ENCODE measurements around the gene PSMA6. TPM values are rescaled to one million over a fixed set of nuclear protein-coding genes. Genes with fewer than 3 reads are reported as not detected.

PSMA6 gene
- total and polyA plus RNA-seq, 2 of the 13 experiments (the other 11 are each of a cell fraction or from before 2014, with no cell fraction given), result 525 to 1,109 TPM

DNA sequence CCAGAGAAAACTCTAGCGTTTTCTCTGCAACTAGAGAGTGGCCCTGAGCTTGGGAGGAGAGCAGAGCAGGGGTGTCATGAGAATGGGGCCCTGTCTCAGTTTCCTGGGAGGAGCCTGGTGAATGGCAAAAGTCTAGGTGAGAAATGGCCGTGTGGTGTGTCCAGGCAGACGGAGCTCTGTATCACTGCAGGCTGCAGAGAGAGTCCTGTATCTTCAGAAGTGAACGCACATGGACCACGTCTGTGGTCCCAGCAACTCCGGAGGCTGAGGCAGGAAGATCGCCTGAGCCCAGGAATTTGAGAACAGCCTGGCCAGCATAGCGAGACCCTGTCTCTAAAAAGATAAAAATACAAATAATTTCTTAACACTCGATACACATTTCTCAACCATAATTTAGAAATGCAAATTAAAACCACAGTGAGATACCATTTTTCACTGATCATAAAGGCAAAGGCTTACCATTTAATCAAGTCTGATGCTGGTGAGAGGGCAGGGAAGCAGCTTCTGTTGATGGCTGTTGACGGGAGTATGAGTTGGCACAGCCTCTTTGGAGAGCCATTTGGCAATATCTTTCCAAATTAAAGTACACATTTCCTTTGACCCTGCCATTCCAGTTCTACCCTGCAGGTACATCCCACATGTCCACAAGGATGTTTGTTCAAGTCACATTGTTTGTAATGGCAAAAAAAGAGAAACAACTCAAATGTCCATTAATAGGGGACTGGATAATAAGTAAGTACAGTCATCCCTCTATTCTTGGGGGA lies 61.4 kb downstream of the PSMA6 start (continued):
- TF ChIP-seq PITX1 (CRISPR knock-in tag; IDR thresholded peaks at IDR 0.05) (no peak), CREB1 (IDR thresholded peaks at IDR 0.05) (no peak), CREB1 (CRISPR knock-in tag; IDR thresholded peaks at IDR 0.05) (no peak), ZNF879 (CRISPR knock-in tag; IDR thresholded peaks at IDR 0.05) (no peak), SOX6 (IDR thresholded peaks at IDR 0.05) (no peak), SOX6 (CRISPR knock-in tag; IDR thresholded peaks at IDR 0.05) (peak; percentile 68), ZNF274 (CRISPR knock-in tag; IDR thresholded peaks at IDR 0.05) (no peak), ZNF530 (CRISPR knock-in tag; IDR thresholded peaks at IDR 0.05; ENCODE audit: low read depth) (no peak), FOXA3 (CRISPR knock-in tag; IDR thresholded peaks at IDR 0.05) (peak; percentile 84), ARNTL (CRISPR knock-in tag; IDR thresholded peaks at IDR 0.05) (0 out of 2 replicates have a peak, but pooled peaks have one; percentile 31), THYN1 (CRISPR knock-in tag; IDR thresholded peaks at IDR 0.05; ENCODE audit: borderline replicate concordance, low read depth) (0 out of 2 replicates have a peak, but pooled peaks have one; percentile 67), MAFF (IDR thresholded peaks at IDR 0.05; ENCODE audit: low read depth, low read length) (no peak), ZNF850 (CRISPR knock-in tag; conservative IDR thresholded peaks at IDR 0.05) (no peak), TRAFD1 (CRISPR knock-in tag; IDR thresholded peaks at IDR 0.05; ENCODE audit: borderline replicate concordance) (no peak), ASH2L (IDR thresholded peaks at IDR 0.05; ENCODE audit: insufficient read length, low read depth, low read length) (no peak), NCOA1 (CRISPR knock-in tag; IDR thresholded peaks at IDR 0.05) (peak; percentile 56; the same call in 1 of the 2 replicates), ZKSCAN1 (IDR thresholded peaks at IDR 0.05; ENCODE audit: low read length) (no peak), MXD3 (CRISPR knock-in tag; IDR thresholded peaks at IDR 0.05) (no peak), ZNF563 (CRISPR knock-in tag; IDR thresholded peaks at IDR 0.05) (no peak), CCDC6 (CRISPR knock-in tag; IDR thresholded peaks at IDR 0.05) (no peak), TEAD3 (CRISPR knock-in tag; optimal IDR thresholded peaks at IDR 0.05; ENCODE audit: borderline replicate concordance) (peak; percentile 83)
- TF ChIP-seq, protein P1, sequence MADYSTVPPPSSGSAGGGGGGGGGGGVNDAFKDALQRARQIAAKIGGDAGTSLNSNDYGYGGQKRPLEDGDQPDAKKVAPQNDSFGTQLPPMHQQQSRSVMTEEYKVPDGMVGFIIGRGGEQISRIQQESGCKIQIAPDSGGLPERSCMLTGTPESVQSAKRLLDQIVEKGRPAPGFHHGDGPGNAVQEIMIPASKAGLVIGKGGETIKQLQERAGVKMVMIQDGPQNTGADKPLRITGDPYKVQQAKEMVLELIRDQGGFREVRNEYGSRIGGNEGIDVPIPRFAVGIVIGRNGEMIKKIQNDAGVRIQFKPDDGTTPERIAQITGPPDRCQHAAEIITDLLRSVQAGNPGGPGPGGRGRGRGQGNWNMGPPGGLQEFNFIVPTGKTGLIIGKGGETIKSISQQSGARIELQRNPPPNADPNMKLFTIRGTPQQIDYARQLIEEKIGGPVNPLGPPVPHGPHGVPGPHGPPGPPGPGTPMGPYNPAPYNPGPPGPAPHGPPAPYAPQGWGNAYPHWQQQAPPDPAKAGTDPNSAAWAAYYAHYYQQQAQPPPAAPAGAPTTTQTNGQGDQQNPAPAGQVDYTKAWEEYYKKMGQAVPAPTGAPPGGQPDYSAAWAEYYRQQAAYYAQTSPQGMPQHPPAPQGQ (CRISPR knock-in tag; IDR thresholded peaks at IDR 0.05; ENCODE audit: borderline replicate concordance), result 0 out of 2 replicates have a peak, but pooled peaks have one; percentile 31
- TF ChIP-seq, protein P2, sequence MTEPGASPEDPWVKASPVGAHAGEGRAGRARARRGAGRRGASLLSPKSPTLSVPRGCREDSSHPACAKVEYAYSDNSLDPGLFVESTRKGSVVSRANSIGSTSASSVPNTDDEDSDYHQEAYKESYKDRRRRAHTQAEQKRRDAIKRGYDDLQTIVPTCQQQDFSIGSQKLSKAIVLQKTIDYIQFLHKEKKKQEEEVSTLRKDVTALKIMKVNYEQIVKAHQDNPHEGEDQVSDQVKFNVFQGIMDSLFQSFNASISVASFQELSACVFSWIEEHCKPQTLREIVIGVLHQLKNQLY (CRISPR knock-in tag; IDR thresholded peaks at IDR 0.05), result peak; percentile 68
- TF ChIP-seq, protein P3, sequence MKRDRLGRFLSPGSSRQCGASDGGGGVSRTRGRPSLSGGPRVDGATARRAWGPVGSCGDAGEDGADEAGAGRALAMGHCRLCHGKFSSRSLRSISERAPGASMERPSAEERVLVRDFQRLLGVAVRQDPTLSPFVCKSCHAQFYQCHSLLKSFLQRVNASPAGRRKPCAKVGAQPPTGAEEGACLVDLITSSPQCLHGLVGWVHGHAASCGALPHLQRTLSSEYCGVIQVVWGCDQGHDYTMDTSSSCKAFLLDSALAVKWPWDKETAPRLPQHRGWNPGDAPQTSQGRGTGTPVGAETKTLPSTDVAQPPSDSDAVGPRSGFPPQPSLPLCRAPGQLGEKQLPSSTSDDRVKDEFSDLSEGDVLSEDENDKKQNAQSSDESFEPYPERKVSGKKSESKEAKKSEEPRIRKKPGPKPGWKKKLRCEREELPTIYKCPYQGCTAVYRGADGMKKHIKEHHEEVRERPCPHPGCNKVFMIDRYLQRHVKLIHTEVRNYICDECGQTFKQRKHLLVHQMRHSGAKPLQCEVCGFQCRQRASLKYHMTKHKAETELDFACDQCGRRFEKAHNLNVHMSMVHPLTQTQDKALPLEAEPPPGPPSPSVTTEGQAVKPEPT (CRISPR knock-in tag; IDR thresholded peaks at IDR 0.05; ENCODE audit: low read depth), result no peak
